Tracheal epithelial cell (primary cell): ENCODE data around the gene MAP3K20. TPM values are rescaled to one million over a fixed set of nuclear protein-coding genes. Genes with fewer than 3 reads are reported as not detected.

Experiments
- total RNA-seq: library from RNA; depleted of rRNA; stranded (reverse); fragments of >200 nt; gene quantifications from 2 replicates; pipeline ENCODE4 v1.2.1, GENCODE V29; 2014

MAP3K20 gene
- total RNA-seq, result 31.5 and 47.0 TPM in 2 replicates

GRCh38 chr2:173075781-173076580, at the start of gene MAP3K20:
TSS of gene MAP3K20 (plus strand) at chr2:173075846. CDS start at chr2:173091032, 15,186 bp downstream.

